Bronchial epithelial cell (primary cell): ENCODE measurements around the gene BNC1. TPM values are rescaled to one million over a fixed set of nuclear protein-coding genes. Genes with fewer than 3 reads are reported as not detected.

Source experiments
- DNase-seq: peaks from one replicate; pipeline ENCODE4 v3.0.0-alpha.2; 2010; ENCODE audit warnings: low read depth
- FAIRE-seq: peaks from 2 replicates; lab custom pipeline; 2011; peaks lifted over from hg19 to GRCh38; lab: Jason Lieb, UNC
- H3K27me3 ChIP-seq: 2 replicates; pipeline ENCODE4 v1.5.1; 2011; ENCODE audit warnings: low read length; ENCODE audit not compliant: control insufficient read depth, insufficient read depth
- H3K36me3 ChIP-seq: 2 replicates; pipeline ENCODE4 v1.5.1; 2011; ENCODE audit warnings: low read length; ENCODE audit not compliant: control insufficient read depth, insufficient read depth
- H3K4me3 ChIP-seq: 2 replicates; pipeline ENCODE4 v1.5.1; 2011; ENCODE audit warnings: mild to moderate bottlenecking, low read depth, low read length, control low read depth
- CTCF ChIP-seq: IDR thresholded peaks from 2 replicates; pipeline ENCODE4 v1.5.1; 2011; ENCODE audit warnings: mild to moderate bottlenecking, moderate library complexity, low read length, control low read depth, inconsistent platforms; ENCODE audit not compliant: insufficient read depth, severe bottlenecking
- total RNA-seq: library from RNA; depleted of rRNA; stranded (reverse); fragments of >200 nt; gene quantifications from 2 replicates; pipeline ENCODE4 v1.2.1, GENCODE V29; 2014

The BNC1 gene
- total RNA-seq, 1 donor from 2014 or later = 74.2 TPM

- H3K36me3 ChIP-seq = peaks cover 1% of the 10 kb centered on the region
- no peak for TF ChIP-seq CTCF
- no peaks in the 10 kb centered on the region for H3K27me3 ChIP-seq
- DNase-seq (peak; percentile 81), FAIRE-seq (no peak)
- H3K4me3 ChIP-seq = no peak overlapping the region
Measured at GRCh38 chr15:83285979-83286553, 1.6 kb upstream of the BNC1 start.

- Histone ChIP-seq H3K36me3 (peaks cover 1% of the 10 kb centered on the region), H3K27me3 (no peaks in the 10 kb centered on the region), H3K4me3 (peak overlapping the region; percentile 73)
- TF ChIP-seq CTCF = no peak
- no peak for FAIRE-seq
- no peak for DNase-seq
Measured at GRCh38 chr15:83285284-83285978, 967 bp upstream of the BNC1 start.

- FAIRE-seq = no peak
- no peak for TF ChIP-seq CTCF
- Histone ChIP-seq H3K27me3 (no peaks in the 10 kb centered on the region), H3K4me3 (peak overlapping the region; percentile 73), H3K36me3 (peaks cover 4% of the 10 kb centered on the region)
- no peak for DNase-seq
Measured at GRCh38 chr15:83283813-83284558, 478 bp downstream of the BNC1 start.

GRCh38 chr15:83283138-83283812 is 1.2 kb downstream of the BNC1 start:
- H3K4me3 ChIP-seq = peak overlapping the region; percentile 73
- no peaks in the 10 kb centered on the region for H3K27me3 ChIP-seq
- DNase-seq (no peak), FAIRE-seq (no peak)
- peaks cover 4% of the 10 kb centered on the region for H3K36me3 ChIP-seq
- TF ChIP-seq CTCF = no peak

GRCh38 chr15:83282776-83283137 is 1.7 kb downstream of the BNC1 start:
- Histone ChIP-seq H3K4me3 (peak overlapping the region; percentile 73), H3K36me3 (peaks cover 4% of the 10 kb centered on the region), H3K27me3 (no peaks in the 10 kb centered on the region)
- TF ChIP-seq CTCF = no peak
- DNase-seq (no peak), FAIRE-seq (no peak)
